ENCODE measurements around the gene RDM1. TPM values are rescaled to one million over a fixed set of nuclear protein-coding genes. Genes with fewer than 3 reads are reported as not detected.

The RDM1 gene
- total RNA-seq, 1 donor from 2014 or later, result 0.47 TPM

- DNase-seq (ENCODE audit: extremely low read depth, low read depth, low spot score), result no peak
These were observed 55.3 kb downstream of the RDM1 start for GRCh38 chr17:35875072-35875799.

- DNase-seq (ENCODE audit: extremely low read depth, low read depth, low spot score), result no peak
These were observed 58.2 kb downstream of the RDM1 start for GRCh38 chr17:35872196-35872980.

- no peak for DNase-seq (ENCODE audit: extremely low read depth, low read depth, low spot score)
These were observed 59.4 kb downstream of the RDM1 start for GRCh38 chr17:35870906-35871819.

GRCh38 chr17:35868737-35869136 is 61.8 kb downstream of the RDM1 start, which contains the start of gene HEATR9:
TSS of gene HEATR9 (minus strand) at chr17:35868891. CDS start at chr17:35868742, 149 bp downstream.
- DNase-seq (ENCODE audit: extremely low read depth, low read depth, low spot score), result no peak

Other genes with a start within 250 kb of the RDM1 start
- 1.5 and 3.8 TPM in 2 replicates for gene RASL10B, start 199.1 kb downstream of the RDM1 start, total RNA-seq
- not detected in 2 replicates for gene GAS2L2, start 177.5 kb downstream of the RDM1 start, total RNA-seq
- not detected in 2 replicates for gene C17orf50, start 169.9 kb downstream of the RDM1 start, total RNA-seq
- 0.29 and 3.4 TPM in 2 replicates for gene MMP28, start 135.1 kb downstream of the RDM1 start, total RNA-seq
- gene TAF15, start 121.3 kb downstream of the RDM1 start, total RNA-seq, result 52.4 and 73.9 TPM in 2 replicates
- not detected in 2 replicates for gene HEATR9, start 61.9 kb downstream of the RDM1 start, total RNA-seq
- 1.6 and 1.8 TPM in 2 replicates for gene CCL5, start 50.4 kb downstream of the RDM1 start, total RNA-seq
- gene LYZL6, start 12.9 kb upstream of the RDM1 start, total RNA-seq, result not detected in 2 replicates
- gene CCL16, start 50.7 kb upstream of the RDM1 start, total RNA-seq, result not detected in 2 replicates
- gene CCL14, start 56.0 kb upstream of the RDM1 start, total RNA-seq, result 5.6 and 11.2 TPM in 2 replicates
- gene CCL15, start 70.8 kb upstream of the RDM1 start, total RNA-seq, result not detected in 2 replicates
- not detected in 2 replicates for gene CCL23, start 87.2 kb upstream of the RDM1 start, total RNA-seq
- not detected in 2 replicates for gene CCL18, start 133.5 kb upstream of the RDM1 start, total RNA-seq
- gene CCL3, start 159.4 kb upstream of the RDM1 start, total RNA-seq, result not detected in 2 replicates
- not detected in 2 replicates for gene CCL4, start 173.1 kb upstream of the RDM1 start, total RNA-seq
- gene TBC1D3B, start 245.9 kb upstream of the RDM1 start, total RNA-seq, result 0.39 and 1.3 TPM in 2 replicates

Data from glomerular endothelial cell (primary cell).